ENCODE results near the gene DYRK1A. TPM values are rescaled to one million over a fixed set of nuclear protein-coding genes. Genes with fewer than 3 reads are reported as not detected.

DYRK1A gene
- total RNA-seq, 4 donors from 2014 or later = 42.0 to 137 (median 119) TPM

- intact Hi-C loops (cut with DNase I; ENCODE audit: low total_unique reads) = no loop called here
- Histone ChIP-seq H3K4me1 (peaks cover 4 to 23% of the 10 kb centered on the region in 2 donors), H3K9me3 (no peaks in the 10 kb centered on the region), H3K27ac (no peak overlapping the region), H3K36me3 (no peaks in the 10 kb centered on the region), H3K27me3 (no peaks in the 10 kb centered on the region), H3K4me3 (no peak overlapping the region)
- TF ChIP-seq CTCF (IDR thresholded peaks at IDR 0.05) (no peak), POLR2A (IDR thresholded peaks at IDR 0.05) (no peak)
- no peak for DNase-seq
Observed at GRCh38 chr21:37432710-37433455, 66.3 kb downstream of the DYRK1A start.

GRCh38 chr21:37433456-37433840 lies 66.9 kb downstream of the DYRK1A start:
- no peak for TF ChIP-seq CTCF (IDR thresholded peaks at IDR 0.05)
- TF ChIP-seq POLR2A (IDR thresholded peaks at IDR 0.05) = no peak
- no peaks in the 10 kb centered on the region for H3K27me3 ChIP-seq
- no peak overlapping the region for H3K4me3 ChIP-seq
- H3K4me1 ChIP-seq = peaks cover 4 to 27% of the 10 kb centered on the region in 2 donors
- intact Hi-C loops (cut with DNase I; ENCODE audit: low total_unique reads) = no loop called here
- H3K36me3 ChIP-seq = no peaks in the 10 kb centered on the region
- no peaks in the 10 kb centered on the region for H3K9me3 ChIP-seq
- no peak overlapping the region for H3K27ac ChIP-seq
- no peak for DNase-seq

GRCh38 chr21:37435120-37435519 lies 68.5 kb downstream of the DYRK1A start:
- no peaks in the 10 kb centered on the region for H3K27me3 ChIP-seq
- H3K36me3 ChIP-seq = no peaks in the 10 kb centered on the region
- H3K4me3 ChIP-seq = no peak overlapping the region
- peak; percentile 42 to 59 for DNase-seq
- peak overlapping the region in 1 of 2 donors; percentile 45 for H3K27ac ChIP-seq
- intact Hi-C loops (cut with DNase I; ENCODE audit: low total_unique reads) = no loop called here
- no peaks in the 10 kb centered on the region for H3K9me3 ChIP-seq
- TF ChIP-seq POLR2A (IDR thresholded peaks at IDR 0.05) = no peak
- TF ChIP-seq CTCF (IDR thresholded peaks at IDR 0.05) = no peak
- H3K4me1 ChIP-seq = peaks cover 4 to 27% of the 10 kb centered on the region in 2 donors

- Histone ChIP-seq H3K27me3 (no peaks in the 10 kb centered on the region), H3K27ac (peak overlapping the region in 1 of 2 donors; percentile 45), H3K4me3 (no peak overlapping the region), H3K36me3 (no peaks in the 10 kb centered on the region), H3K4me1 (peaks cover 4 to 27% of the 10 kb centered on the region in 2 donors), H3K9me3 (no peaks in the 10 kb centered on the region)
- DNase-seq = no peak
- intact Hi-C loops (cut with DNase I; ENCODE audit: low total_unique reads) = no loop called here
- no peak for TF ChIP-seq CTCF (IDR thresholded peaks at IDR 0.05)
- TF ChIP-seq POLR2A (IDR thresholded peaks at IDR 0.05) = no peak
Observed at GRCh38 chr21:37435711-37436110, 69.1 kb downstream of the DYRK1A start.

- Histone ChIP-seq H3K4me3 (no peak overlapping the region), H3K36me3 (no peaks in the 10 kb centered on the region), H3K27me3 (no peaks in the 10 kb centered on the region), H3K4me1 (peaks cover 4 to 27% of the 10 kb centered on the region in 2 donors), H3K9me3 (no peaks in the 10 kb centered on the region), H3K27ac (peak overlapping the region in 1 of 2 donors; percentile 45)
- intact Hi-C loops (cut with DNase I; ENCODE audit: low total_unique reads) = no loop called here
- TF ChIP-seq POLR2A (IDR thresholded peaks at IDR 0.05) (no peak), CTCF (IDR thresholded peaks at IDR 0.05) (no peak)
- DNase-seq = no peak
Observed at GRCh38 chr21:37436174-37436573, 69.6 kb downstream of the DYRK1A start.

Data from uterus (tissue), 4 donors.